NCI-H2227 treated with DMSO at 0.1 percent for 48 hours (cell line): ENCODE data around the gene APP.
A peak's percentile ranks its signal among the peaks of the same experiment; 100 is the strongest.
"Not testable (repeated sequence)": the region's sequence is repeated elsewhere in the genome, so short reads cannot be mapped to it uniquely, and the experiment has no call there.

Source experiments
- DNase-seq: peaks from one replicate; lab custom pipeline; 2025; lab: John Stamatoyannopoulos, UW

Gene APP

DNA sequence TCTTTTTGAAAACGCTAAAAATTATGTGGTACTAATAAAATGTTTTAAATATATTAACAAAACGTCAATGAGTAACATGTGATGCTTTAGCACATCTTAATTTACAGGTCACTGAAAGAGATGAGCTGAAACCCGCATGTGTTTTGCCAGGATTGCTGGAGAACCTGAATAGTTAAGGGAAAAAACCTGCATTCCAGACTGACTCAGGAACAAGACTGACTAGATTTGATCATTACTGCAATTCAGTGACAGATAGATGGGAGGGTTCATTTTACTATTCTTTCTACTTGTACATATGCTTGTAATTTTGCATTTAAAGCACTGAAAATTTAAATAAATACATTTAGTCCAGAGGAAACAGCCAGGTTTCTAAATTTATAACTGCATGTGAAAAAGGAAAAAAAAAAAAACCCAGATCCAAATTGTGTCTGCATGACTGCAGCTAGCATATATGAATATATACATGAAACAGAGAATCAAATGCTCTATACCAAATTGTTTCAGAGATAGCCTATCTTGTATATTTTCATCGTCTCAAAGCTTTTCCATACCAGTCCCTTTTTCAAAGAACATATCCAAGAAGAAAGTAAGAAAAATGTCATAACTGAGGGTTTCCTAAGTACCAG is 71.7 kb downstream of the APP start:
- DNase-seq: no peak

DNA sequence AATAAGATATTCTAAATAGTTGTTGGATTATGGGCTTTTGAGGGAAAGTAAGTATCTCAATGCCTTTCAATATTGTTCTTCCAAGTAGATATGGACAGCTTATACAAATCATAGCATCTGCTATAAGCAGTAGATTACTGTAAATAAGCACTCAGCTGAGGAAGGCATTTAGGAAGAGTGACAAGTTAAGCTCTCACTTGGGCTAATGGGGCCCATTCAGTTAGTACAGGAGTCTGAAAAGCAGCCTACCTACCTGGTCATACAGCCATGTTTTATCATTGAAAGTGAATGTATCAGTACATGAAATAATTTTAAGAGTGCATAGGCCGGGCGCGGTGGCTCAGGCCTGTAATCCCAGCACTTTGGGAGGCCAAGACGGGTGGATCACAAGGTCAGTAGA is 73.1 kb downstream of the APP start:
- no peak for DNase-seq

DNA sequence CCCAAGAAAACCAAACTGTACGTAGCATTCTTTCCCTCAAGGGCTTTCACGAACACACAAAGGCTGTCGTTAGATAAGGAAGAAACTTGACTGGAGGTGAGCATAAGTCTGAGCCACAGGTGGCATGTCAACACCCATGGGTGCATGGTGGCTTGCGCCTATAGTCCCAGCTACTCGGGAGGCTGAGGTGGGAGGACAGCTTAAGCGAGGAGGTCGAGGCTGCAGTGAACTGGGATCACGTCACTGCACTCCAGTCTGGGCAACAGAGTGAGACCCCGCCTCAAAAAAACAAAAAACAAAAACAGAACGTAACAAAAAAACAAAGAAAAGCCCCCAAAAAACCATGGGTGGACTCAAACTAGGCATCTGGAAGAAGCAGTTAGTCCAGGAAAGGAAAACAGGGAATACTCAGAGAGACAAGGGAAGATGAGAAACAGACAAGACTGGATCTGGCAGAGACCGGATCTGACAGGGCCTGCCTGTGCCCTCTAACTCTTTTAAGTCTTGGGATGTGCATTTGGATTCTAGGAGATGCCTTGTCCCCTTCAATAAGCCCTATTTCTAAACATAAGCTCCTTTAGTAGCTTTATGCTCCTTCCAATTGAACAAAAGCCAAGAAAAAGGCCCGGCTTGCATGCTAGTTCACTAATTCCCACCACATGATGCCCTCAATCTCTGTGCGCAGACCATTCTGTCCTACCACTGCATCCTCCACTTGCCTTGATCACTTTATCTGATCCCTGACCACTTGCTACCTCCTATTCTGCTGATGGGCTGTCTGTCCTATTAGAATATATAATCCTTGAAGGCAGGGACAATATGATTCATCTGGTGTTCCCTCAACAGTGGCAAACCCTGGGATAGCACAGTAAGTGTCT is 73.8 kb downstream of the APP start:
- DNase-seq: no peak

DNA sequence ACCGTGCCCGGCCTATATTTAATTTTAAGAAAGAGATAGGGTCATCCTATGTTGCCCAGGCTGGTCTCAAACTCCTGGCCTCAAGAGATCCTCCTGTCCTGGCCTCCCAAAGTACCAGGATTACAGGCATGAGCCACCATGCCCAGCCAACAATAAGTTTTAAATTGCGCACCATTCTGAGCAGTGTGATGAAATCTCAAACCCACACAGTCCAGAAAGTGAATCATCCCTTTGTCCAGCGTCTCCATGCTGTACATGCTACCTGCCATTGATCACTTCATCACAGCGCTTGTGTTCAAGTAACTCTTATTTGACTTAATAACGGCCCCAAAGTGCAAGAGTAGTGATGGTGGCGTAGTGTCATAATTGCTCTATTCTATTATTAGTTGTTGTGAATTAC is 75.4 kb downstream of the APP start:
- no peak for DNase-seq

DNA sequence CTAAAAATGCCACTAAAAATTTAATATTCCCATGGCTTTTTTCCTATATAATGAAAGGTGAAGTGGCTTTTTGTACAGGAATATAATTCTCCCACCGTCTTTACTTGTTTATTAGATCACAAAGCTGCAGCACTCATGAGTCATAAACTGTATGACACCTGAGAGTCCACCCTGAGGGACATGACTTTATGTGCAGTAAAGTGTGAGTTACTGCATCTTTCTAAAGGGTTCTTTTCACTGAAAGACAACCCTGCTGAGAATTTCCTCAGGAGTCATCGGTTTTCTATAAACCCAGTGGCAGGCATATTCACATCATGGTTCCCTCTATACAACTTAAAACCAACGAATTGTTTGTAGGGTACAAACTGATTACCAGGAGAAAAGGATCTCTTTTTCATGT is 77.4 kb downstream of the APP start:
- DNase-seq: no peak

DNA sequence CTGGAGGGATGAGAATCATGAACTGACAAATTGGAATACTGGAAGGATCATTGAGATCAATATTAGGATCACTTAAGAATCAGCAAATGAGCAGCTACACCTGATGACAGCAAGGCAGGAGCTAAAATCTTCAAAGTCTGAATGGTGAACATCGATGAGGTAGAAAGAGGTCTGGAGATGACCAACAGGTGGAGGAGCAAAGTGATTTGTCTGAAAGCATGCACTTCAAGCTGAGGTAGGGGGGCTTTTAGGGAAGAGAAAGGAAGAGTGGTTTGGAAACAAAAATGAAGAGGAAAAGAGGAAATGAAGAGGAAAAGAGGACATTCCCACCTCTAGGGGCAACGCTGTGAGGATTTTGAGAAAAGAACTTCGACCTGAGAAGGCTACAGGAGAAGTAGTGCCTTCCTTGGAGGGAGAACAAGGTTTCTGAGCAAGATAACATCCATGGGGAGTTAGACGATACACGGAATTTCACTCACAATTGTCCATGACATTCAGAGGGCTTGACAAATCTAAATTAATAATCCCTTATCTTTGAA is 79.0 kb downstream of the APP start:
- DNase-seq: no peak

DNA sequence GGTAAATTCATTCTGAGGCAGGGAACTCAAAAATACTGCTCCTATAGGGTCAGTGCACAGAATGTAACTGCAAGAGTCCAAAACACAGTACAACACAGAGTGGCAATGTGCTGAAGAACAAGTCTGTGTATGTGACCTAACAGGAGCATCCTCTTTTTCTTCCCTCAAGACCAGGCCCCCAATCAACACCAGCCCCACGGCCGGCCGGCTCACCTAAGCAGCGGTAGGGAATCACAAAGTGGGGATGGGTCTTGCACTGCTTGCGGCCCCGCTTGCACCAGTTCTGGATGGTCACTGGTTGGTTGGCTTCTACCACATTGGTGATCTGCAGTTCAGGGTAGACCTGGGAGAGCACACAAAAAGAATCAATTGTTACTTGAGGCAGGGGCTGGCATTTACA is 80.8 kb downstream of the APP start:
- no peak for DNase-seq

DNA sequence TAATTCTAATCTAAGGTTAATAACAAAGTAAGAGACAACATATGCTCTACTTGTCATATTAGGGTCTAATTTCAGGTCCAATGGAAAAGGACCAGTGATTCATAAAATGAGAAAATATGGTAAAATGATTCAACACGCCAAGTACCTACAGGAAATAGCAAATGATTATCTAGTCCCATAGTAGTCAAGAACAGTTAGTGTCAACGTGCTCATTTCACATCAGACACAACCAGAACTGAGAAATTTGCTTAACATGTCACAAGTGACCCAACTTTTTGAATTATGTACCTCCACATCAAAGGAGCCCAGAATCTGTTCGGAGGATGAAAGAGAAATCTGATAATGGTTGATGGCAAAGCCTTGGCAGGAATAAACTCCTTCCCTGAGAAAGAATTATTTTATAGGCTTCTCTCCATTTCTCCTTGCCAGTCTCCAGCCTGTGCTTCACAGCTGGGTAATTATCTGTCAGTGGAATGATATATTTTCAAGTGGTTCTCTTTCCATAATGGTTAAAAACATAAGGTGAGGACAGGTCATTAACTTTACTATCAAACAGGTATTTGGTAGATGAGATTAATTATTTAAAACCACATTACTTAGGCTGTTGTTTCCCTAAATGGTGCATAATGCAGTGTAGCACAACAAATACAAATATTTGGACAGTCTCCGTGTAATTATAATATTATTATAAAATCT is 83.2 kb downstream of the APP start:
- DNase-seq: peak; percentile 38

DNA sequence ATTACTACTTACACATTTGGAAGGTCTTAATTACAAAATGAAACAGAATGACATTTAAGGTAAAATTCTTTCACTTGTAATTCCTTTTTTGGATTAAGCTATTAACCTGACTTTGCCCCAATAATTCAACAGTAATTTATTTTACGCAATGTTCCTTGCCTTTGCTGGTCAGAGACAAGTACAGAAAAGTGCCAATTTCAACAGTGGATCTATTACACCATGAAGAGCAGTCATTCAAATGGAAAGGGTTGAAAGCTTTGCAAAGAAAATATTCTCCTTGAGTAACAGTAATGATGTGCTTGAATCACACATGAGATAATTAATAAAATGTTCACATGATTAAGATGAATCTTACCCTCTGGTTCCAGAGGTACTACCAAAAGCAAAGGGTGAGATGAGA is 84.7 kb downstream of the APP start:
- no peak for DNase-seq

DNA sequence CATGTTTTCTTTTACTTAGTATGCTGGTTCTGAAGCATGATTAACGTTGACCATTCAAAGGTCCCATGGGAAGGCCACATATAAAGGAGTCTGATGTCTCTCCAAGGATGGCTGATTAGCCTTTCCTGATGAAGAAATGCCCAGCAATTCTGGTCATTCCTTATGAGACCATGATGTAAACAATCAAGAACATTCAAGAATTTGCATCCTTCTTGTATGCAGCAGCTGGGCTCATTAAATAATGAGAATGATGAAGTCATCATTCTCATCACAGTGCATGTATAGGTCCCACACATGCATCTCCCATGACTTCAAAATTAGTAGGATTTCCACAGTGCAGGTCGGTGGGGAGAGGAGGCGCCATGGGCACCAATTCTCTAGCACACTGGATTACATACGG is 85.4 kb downstream of the APP start:
- no peak for DNase-seq

DNA sequence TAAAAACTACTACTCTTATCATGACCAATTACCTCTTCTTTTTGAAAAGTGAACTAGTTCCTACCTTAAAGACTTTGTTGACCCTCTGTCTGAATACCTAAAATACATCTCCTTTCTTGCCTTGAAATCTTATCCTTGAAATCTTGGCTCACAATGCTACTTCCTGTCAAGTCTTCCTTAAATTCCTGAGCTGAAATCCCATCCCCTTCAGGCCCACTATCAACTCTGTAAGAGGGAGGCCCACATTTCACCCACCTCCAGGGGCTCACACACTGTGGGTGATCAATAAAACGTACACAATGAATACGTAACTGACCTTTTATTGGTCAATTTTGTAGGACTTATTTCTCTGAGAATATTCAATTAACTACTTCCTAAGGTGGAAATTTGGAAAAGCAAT is 88.0 kb downstream of the APP start:
- DNase-seq: no peak

DNA sequence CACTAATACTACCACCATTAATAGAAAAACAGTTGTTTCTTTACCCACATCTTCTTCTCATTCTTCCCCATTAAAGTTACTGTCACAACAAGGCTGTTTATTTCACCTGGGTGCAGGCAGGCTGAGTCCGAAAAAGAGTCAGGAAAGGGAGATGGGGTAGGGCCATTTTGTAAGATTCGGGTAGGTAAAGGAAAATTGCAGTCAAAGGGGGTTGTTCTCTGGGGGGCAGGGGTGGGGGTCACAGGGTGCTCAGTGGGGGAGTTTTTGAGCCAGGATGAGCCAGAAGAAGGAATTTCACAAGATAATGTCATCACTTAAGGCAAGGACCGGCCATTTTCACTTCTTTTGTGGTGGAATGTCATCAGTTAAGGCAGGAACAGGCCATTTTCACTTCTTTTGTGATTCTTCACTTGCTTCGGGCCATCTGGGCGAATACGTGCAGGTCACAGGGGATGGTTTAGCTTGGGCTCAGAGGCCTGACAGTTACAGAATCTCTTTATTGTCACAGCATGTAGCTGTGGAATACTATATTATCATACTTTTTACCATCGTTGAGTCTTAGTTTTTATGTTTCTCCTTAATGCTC is 89.3 kb downstream of the APP start:
- DNase-seq: not testable (repeated sequence)

DNA sequence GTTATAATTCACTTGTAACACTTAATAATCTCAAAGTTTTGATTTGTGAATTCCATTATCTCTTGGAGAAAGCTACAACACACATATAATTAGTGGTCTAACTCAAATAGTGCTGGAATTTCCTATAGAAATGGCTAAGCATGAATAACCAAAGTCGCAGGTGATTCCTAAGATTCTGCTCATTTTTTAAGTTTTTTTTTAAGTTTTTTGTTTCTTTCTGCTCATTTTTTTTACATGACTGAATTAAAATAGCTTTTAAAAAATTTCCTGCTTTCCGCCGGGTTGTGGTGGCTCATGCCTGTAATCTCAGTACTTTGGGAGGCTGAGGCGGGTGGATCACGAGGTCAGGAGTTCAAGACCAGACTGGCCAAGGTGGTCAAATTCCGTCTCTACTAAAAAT is 90.4 kb downstream of the APP start:
- no peak for DNase-seq

DNA sequence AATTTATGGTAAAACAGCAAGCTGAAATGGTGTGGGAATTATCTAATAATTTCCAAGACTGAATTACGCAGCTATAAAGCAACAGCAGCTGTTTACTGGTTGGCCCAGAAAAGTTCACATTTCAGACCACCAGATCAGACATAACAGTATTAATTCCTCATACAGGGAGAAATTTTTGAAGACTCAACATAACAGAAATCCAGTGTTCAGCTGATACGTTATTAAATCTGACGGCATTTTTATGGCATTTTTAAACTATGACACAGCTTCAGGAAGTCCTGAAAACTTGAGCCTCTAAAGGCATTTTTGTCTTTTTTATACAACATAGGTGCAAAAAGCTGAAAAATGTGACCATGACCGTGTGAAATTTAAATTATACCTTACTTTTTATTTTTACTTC is 91.2 kb downstream of the APP start:
- DNase-seq: no peak

DNA sequence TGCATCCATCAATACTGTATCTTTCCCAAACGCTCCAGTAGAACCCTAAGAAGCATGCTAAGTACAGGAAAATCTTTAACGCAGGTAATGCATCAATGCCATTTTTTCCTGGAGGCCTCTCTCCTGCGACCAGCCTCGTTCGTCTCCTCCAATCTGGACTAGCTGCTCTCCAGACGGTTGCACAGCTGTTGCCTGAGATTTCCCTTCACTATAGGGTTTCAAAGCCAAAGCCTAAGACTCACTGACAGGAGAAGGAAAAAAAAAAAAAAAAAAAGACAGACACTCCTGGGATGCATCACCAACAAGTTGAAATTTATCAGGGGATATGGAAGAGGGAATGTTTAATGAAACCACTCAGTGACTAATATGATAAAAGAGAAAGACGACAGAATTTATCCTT is 93.0 kb downstream of the APP start:
- DNase-seq: no peak

DNA sequence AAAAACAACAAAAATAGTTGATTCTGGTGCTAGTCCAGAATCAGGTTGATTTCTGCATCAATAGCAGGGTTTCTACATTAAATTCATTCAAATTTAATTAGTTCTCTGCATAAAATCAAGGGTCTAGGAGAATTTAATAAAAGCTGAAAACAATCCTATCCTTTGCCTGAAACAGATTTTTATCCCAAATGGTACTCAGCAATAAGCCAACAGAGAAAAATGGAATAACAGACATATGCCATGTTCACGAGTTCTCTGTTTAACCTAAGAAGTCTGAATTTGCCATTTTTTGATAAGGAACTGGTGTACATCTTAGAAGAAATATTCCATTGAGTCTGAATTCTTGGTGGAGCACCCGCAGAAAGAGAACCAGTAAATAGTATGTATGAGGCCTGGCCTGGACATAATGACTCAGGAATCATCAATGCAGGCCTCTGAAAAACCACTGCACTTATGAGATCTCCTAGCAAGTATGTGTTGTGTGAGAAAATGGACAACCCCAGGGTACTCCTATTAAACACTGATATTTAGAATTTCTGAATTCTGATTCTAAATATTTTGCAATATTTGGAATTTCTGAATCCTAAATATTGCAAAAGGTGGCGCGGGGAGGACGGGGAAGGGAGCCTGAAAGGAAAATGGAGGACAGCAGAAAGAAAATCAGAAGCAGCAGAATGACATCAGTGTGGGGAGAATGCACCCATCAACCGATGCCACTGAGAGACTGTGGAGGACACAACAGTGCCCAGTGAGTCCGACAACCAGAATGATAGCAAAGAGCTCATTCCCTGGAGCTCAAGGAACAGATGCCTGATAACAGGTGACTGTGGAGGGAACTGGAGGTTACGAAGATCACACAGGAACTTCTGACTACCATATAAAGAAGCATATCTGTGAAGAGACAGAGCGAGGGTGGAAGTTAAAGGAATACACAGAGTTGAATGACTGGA is 97.6 kb downstream of the APP start:
- no peak for DNase-seq

DNA sequence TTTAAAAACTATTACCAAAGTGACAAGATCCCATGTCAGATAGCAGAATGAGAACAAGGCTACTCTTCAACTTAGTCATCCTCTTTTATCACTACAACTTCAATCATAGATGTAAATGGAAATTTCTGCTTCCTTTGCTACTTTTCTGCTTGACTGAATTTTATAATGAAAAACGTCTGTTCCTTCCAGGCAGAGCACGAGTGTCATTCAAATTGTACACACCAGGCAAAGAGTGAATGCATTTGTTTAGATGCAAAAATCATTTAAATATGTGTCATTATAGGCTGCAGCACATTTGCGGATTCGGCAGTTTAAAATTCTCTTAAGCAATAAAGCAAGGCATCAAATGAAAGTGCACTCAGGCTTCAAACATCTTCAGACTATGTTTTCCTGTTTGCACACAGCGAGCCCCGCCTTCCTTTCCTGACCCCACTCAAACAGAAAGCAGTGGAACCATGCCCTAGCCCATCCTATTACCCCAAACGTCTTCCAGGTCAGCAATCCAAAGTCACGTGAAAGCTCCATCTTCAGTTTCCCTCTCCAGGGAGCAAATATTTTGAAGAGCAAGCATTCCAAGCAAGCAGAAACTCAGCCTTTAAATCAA is 99.6 kb downstream of the APP start:
- peak; percentile 67 for DNase-seq

DNA sequence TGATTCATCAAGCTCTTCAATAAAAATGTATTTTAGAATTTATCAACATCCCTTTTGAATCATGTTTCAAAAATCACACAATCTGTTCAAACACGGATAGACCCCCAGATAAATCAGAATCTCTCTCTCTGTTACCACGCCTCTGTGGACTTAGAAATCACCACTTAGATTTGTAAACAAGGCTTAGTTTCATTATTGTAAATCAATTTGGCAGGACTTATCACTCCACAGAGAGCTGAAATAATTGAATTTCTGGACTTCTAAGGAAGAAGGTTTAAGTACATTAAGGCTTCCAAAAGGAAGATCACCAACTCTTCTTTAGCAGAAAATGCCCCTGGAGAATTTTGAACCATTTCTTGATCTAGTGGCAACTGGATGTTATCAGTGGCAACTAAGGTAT is 100.4 kb downstream of the APP start:
- DNase-seq: no peak

DNA sequence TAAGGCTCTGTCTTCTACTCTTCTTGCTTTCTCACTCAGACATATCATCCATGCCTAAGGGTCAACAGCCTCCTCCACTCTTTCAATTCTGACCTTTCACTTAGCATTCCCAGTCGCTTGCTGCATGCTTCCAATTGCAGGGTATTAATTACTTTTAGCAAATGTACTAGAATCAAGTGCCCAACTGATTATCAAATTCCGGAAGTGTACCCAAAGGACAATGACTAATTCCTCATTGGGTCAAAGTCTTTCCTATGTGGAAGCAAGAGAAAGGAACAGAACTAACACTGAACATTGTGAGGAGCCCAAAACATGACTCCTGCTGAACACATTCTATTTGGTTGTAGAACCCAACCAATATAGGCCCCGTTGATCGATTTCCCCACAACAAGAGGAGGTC is 101.8 kb downstream of the APP start:
- no peak for DNase-seq

DNA sequence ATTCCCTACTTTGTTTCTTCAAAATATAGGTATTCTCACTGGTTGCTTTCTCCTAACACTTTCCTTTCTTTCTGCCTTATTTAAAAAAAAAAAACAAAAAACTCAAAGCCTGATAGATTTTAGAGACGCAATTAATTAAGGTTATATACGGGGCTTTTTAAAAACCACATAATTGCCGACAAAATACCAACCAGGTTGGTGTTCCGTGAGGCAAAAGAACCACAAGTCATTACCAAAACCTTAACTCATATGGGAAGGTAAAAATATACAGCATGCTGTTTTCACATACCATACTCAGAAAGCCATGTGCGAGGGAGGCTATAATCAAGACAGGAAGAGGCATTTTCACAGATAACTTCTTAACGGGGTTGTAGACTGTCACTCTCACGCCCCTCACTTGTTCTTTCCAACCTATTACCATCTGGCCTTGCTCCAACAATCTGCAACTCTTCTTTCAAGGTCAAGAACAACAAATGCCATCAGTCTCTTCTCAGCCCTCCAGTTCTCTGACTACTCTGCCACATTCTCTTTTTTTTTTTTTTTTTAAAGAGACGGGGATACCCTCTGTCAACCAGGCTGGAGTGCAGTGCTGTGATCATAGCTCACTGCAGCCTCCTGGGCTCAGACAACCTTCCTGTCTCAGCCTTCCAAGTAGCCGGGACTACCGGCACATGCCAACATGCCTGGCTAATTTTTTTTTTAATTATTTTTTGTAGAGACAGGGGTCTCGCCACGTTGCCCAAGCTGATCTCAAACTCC is 102.6 kb downstream of the APP start:
- peak; percentile 27 for DNase-seq
